Activated CD4-positive, alpha-beta T cell treated with anti-CD3 and anti-CD28 coated beads for 4 hours (primary cell): ENCODE data around the gene NPIPA5.
"Not testable (repeated sequence)": the region's sequence is repeated elsewhere in the genome, so short reads cannot be mapped to it uniquely, and the experiment has no call there.

ENCODE experiments used
- DNase-seq, 2 donors: peaks; one replicate each; pipeline ENCODE4 v3.0.0-alpha.2; 2020

The NPIPA5 gene

DNA sequence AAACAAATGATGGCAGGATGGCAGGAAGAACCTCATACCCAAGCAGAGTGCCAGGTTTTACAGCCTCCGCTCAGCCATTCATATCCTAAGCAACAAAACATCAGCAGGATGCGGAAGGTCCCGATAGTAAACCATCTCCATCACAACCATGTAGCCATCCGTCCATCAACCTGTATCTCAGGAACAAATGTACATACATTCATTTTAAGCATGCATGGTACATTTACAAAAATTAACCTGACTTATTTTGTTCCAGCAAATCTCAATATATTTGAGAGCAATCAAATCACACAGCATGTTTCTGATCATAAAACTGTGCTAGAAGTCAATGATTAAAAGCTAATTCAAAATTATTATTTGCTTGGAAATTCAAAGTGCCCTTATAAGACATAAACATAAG lies at the start of gene NPIPA5:
Gene NPIPA5, minus strand, starts transcription at position 101 of the 400 bp plus-strand sequence. Its CDS starts 0 bp downstream, at position 101.
- not testable (repeated sequence) for DNase-seq

DNA sequence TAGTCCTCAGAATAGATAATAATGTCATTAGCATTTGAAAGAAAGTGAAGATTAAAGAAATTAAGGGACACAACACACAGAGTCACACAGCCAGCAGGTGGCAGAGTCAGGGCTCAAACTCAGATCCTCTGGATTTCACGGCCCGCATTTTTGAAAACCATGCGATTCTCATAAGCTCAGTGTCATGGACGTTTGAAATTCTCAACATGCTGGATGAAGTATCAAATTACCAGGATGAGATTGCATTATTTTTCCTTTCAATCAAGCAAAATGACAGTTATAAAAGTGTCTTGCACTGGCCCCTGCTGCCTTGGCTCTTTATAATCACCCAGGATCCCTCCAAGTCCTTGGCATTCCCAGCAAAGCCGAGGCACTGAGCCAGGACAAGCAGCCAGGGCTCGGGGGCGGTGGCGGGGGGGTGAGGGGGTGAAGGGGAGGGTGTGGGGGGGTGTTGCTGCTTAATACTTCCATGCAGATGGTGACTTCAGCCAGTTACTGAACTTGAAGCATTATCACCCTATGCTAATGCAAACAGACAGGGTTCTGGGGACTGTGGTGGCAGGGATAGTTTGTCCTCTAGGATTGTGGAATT lies 49.6 kb upstream of the NPIPA5 start:
- peak; percentile 60 to 62 for DNase-seq

DNA sequence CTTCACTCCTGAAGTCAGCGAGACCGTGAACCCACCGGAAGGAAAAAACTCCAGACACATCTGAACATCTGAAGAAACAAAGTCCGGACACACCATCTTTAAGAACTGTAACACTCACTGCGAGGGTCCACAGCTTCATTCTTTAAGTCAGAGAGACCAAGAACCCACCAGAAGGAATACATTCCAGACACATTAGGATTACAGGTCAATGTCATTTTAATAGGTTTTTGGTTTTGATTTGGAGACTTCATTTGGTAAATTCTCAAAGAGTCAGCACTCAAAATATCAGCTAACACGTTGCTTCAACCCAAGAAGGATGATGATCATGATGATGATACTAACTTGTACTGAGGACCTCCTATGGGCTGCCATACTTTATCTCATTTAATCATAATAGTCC lies 48.7 kb upstream of the NPIPA5 start:
- DNase-seq, result no peak

DNA sequence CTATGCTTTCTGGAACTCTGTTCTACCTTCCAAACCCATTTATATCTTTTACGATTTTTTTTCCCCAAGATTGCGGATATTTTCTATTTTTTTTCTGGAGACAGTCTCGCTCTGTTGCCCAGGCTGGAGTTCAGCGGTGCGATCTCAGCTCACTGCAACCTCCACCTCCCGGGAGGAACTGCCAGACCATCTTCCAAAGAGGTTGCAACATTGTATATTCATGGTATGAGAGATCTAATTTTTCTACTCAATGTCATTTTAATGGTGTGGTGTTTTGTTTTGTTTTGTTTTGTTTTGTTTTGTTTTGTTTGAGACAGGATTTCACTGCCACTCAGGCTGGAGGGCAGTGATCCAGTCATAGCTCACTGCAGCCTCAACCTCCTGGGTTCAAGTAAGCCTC lies 47.8 kb upstream of the NPIPA5 start:
- no peak for DNase-seq

DNA sequence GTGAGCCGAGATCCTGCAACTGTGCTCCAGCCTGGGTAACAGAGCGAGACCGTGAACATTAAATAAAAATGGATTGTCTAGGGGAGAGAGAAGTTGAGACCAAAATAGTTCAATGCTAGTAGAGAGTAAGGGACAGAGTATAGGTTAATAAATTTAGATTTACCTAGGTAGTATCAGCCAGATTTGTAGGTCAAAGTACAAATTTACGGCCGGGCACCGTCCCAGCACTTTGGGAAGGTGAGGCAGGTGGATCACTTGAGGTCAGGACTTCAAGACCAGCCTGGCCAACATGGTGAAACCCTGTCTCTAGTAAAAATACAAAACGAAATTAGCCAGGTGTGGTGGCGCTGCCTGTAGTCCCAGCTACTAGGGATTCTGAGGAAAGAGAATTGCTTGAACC lies 44.1 kb upstream of the NPIPA5 start:
- DNase-seq, result no peak

DNA sequence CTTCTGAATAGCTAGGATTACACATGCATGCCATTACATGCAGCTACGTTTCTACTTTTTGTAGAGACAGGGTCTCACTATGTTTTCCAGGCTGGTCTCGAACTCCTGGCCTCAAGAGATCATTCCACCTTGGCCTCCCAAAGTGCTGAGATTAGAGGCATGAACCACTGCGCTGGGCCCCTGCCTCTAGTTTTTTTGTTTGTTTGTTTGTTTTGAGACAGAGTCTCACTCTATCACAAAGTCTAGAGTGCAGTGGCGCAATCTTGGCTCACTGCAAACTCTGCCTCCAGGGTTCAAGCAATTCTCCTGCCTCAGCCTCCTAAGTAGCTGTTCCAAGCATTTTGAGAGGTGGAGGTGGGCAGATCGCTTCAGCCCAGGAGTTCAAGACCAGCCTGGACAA lies 43.6 kb upstream of the NPIPA5 start:
- DNase-seq, result not testable (repeated sequence)

DNA sequence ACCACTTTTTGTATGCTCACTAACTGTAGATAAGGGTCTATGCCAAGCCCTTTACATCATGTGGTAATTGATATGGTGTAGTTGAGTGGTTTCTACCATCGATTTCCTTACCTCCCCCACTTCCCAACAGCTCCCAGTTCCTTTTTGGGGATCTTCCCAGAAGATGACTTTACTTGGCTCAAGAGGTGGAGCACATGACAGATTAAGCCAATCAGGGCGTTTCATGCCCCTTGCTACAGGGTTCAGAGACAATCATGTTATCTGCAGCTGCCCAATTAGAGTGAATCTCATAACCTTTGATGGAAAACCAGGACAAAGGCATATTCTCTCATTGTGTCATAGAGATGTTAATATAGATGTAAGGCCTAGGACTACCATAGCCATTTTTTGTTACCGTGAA lies 40.1 kb upstream of the NPIPA5 start:
- no peak for DNase-seq

DNA sequence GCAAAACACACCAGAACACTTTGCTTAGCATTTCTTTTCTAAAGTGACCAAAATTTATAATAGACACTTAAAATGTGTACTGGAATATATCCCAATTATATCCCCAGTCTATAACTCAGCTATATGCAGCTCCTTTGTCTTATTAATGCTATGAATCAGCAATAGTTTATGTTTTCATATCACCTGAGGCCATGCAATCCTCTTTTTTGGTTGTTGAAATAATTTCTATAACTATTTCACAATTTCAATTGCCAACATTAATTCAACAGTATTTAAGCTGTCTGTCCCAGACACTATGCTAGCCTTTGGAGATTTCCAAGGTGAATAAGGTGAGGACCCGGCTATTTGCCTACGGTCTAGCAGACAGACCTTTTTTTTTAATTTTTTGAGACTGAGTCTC lies 39.1 kb upstream of the NPIPA5 start:
- no peak for DNase-seq

DNA sequence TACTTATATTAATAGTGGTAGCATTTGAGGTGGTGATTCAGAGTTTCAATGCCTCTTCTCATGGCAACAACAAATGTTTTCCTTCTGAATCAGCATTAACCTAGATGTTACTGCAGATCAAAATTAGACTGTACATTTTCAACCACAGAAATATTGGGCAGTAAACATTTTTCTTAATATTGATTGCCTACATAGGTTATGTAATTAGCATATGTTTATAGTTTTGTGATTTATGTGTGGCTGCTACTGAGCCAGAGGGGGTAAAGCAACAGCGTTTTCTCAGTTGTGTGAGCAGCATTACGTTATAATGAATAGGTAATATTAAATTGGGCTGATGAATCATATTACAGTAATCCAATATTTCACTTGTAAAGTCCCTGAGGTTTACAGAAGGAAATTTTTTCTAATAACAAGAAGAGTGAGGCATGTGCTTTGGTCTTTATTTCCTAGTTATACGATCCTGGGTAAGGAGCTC lies 37.5 kb upstream of the NPIPA5 start:
- DNase-seq, result no peak

DNA sequence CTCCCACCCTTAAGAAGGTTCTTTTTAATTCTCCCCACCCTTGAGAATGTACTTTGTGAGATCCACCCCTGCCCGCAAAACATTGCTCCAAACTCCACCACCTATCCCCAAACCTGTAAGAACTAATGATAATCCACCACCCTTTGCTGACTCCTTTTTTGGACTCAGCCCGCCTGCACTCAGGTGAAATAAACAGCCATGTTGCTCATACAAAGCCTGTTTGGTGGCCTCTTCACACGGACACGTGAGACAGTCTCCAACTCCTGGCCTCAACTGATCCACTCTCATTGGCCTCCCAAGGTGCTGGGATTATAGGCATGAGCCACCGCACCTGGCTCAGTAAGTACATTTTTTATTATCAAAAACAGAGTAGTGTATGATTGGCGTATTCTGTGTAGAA lies 31.4 kb upstream of the NPIPA5 start:
- not testable (repeated sequence) for DNase-seq

DNA sequence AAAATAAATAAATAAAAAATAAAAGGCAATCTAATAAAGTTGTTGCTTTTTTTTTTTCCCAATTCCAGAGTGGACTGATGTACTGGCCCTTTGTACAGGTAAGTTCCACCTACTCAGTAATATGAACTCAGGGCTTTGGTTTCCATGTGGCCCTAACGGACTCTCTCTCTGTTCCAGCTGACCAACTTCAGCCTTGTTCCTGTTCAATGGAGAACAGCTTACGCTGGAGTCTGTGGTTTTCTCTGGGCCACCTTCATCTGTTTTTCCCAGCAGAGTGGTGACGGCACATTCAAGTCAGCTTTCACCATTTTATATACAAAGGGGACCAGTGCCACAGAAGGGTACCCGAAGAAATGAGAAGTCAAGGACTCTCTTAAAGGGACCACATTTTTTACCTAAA lies 29.7 kb upstream of the NPIPA5 start:
- DNase-seq, result not testable (repeated sequence)

DNA sequence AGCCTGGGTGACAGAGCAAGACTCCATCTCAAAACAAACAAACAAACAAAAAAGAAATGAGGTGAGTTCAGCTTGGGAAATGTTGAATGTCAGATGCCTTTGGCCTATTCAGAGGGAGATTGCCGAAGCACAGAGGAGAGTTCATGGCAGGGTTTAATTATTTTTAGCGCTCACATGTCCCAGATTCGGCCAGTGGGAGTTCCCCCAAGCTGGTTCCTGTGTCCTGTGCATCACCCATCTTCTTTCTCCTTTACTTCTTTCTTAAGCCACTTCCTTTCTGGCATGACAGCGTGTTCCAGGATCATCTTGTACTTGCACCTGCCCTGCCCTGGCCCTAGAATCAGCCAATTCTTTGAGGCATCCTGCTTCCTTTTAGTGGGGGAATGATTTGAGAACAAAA lies 26.7 kb upstream of the NPIPA5 start:
- no peak for DNase-seq

DNA sequence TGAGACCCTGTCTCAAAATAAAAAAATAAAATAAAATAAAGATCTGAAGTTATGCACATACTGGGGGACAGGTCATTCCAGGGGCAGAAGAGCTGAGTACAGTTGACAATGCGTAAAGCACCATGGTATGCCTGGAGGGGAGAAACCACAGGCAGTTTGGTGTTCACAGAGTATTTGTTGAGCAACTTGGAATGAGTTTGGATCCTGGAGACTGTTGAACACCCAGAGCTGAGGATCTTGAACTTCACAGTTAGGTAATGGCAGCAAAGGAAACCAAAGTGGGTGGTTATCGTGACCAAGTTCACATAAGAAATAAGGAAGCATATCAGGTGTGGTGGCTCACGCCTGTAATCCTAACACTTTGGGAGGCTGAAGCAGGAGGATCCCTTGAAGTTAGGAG lies 26.0 kb upstream of the NPIPA5 start:
- DNase-seq, result not testable (repeated sequence)

DNA sequence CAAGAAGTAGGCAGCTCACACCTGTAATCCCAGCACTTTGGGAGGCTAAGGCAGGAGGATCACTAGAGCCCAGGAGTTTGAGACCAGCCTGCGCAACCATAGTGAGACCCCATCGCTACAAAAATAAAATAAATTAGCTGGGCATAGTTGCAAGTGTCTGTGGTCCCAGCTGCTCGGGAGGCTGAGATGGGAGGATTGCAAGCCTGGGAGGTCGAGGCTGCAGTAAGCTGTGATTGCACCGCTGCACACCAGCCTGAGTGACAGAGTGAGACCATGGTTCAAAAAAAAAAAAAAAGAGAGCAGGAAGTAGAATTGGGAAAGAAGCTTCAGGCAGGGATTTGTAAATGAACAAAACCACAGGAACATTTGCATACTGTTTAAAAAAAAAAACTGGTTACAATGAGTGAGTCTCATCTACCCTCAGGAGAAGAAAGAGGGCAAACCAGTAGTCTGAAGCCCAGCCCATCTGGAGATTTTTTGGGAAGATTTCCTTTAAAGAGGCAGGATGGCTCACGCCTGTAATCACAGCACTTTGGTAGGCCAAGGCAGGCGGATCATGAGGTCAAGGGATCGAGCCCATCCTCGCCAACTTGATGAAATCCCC lies 25.4 kb upstream of the NPIPA5 start:
- DNase-seq, result no peak

DNA sequence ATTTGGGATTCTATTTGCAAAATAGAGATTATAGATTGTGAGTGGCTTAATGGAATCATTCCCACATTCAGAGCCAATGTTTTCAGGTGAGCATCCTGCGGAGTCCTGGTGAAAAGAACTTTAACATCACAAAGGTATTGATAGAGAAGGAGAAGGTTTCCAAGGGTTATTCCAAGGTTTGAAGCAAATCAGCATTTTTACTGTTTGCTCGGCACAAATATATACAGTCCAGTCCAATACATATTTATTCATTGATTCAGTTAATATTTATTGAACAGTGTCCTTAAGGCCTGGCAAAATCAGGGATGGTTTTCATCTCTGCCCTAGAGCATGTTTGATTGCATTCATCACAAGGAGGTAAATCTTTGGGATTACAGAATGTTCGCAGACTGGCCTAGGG lies 23.9 kb upstream of the NPIPA5 start:
- DNase-seq, result no peak

DNA sequence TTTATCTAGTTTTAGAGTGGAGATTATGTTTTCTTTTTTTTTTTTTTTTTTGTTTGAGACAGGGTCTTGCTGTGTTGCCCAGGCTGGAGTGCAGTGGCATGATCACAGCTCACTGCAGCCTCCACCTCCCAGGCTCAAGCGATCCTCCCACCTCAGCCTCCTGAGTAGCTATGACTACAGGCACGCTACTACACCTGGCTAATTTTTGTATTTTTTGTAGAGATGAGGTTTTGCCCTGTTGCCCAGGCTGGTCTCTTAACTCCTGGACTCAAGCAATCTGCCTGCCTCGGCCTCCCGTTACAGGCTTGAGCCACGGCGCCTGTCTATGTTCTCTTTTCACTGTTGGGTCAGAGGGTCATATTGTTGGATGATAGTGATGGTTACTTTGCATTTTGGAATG lies 22.2 kb upstream of the NPIPA5 start:
- not testable (repeated sequence) for DNase-seq

DNA sequence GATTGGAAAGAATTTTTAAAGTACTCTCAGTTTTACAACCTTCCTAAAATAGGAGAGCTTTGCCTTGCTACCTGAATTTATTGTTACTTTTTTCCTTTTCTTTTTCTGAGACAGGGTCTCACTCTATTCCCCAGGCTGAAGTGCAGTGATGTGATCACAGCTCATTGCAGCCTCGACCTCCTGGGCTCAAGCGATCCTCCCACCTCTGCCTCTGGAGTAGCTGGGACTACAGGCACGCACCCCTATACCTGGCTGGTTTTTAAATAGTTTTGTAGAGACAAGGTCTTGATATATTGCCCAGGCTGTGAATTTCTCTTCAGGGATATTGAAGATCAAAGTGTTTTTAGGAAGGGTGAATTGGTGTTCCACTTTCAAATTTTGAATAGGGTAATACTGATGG lies 21.2 kb upstream of the NPIPA5 start:
- no peak for DNase-seq

DNA sequence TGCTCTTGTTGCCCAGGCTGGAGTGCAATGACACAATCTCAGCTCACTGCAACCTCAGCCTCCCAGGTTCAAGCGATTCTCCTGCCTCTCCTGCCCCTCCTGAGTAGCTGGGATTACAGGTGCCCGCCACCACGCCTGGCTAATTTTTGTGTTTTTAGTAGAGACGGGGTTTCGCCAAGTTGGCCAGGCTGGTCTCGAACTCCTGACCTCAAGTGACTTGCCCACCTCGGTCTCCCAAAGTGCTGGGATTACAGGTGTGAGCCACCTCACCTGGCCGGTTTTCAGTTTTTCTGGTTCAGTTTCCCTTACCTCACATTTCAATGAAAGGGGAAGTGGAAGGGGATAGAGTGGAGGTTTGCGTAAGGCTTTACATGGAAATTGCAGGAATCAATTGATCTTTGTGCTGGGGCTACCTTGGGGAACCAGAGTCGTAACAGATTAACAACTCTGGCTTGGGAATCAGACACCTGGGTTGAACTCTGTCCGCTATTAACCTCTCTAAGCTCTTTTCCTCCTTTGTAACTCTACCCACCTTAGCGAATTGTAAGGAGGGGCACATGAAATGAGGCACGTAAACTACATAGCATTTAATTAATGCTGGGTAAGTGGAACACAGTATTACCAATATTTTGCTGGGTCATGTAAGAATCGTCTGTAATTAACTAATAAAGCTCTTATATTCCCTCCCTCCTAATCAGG lies 20.7 kb upstream of the NPIPA5 start:
- DNase-seq, result no peak

DNA sequence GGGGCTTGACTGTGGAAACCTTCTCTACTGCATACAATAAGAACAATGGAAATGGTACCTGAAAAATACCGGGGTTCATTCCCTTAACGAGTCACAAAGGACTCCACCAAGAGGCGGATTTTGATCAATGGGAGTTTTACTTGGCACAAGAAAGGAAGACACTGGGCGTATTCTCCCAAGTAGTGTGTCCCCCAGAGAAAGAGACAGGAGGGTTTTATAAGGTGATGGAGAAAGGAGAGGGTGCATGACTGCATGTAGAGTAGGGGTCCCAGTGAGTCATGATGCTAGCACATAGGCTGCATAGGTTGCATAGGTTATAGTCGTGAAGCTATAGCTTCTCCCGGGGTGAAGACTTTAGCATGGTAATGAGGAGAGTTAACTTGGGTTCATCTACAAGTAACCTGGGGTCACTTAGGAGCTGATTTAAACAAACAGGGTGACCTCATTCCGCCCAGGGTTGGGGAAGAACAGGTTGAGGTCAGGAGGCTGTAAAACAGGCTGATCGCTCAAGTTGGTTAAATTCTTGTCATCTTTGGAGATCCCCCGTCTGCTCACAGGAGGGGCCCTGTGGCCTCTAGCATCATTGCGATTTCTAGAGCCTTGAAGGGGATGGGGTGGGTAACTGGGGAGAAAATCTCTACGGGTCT lies 19.0 kb upstream of the NPIPA5 start:
- no peak for DNase-seq

DNA sequence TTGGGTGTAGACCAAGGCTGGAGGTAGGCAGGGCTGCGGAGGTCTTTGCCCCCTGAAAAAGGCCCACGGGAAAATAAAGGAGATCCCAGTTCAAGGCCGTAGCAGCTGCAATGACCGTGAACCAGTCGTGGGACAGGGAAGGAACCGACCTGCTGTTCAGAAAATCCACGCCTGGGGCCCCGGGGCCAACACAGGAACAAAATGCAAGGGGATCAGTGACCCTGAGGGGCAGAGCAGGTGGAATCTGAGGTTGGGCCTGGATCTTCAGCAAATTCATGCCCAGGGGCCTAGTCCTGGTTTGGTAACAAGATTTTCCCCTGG lies 18.4 kb upstream of the NPIPA5 start:
- DNase-seq, result not testable (repeated sequence)

DNA sequence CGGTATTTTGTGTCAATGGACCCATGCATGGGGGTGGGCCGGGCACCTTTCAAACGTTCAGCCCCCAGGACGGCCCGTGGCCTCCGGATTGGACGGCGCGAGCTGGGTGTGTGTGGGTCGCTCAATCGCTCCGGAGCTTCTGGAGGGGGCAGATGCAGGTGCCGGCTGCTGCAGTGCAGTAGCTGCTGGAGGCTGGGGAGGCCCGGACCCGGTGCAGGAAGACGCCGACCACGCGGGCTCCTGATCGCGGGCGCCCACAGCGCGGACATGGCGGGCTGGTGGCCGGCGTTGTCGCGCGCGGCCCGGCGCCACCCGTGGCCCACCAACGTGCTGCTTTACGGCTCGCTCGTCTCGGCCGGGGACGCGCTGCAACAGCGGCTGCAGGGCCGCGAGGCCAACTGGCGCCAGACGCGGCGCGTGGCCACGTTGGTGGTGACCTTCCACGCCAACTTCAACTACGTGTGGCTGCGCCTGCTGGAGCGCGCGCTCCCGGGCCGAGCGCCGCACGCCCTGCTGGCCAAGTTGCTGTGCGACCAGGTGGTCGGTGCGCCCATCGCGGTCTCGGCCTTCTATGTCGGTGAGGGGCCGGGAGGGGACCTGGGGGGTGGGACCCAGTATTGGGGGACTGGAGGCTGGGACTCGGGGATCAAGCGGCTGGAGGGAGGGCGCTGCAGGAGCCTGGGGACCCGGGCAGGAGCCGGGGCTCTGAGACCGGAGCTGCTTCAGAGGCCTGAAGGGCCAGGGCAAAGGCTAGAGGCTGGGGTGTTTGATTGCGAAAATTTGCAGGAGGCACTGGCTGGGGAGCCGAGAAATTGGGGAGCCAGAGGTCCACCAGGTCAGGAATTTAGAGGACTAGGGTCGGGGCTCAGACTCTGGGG lies 17.8 kb upstream of the NPIPA5 start, which contains the start of gene MPV17L:
Gene MPV17L, plus strand, starts transcription at position 124 of the 878 bp plus-strand sequence. Its CDS starts 144 bp downstream, at position 268.
- not testable (repeated sequence) for DNase-seq

DNA sequence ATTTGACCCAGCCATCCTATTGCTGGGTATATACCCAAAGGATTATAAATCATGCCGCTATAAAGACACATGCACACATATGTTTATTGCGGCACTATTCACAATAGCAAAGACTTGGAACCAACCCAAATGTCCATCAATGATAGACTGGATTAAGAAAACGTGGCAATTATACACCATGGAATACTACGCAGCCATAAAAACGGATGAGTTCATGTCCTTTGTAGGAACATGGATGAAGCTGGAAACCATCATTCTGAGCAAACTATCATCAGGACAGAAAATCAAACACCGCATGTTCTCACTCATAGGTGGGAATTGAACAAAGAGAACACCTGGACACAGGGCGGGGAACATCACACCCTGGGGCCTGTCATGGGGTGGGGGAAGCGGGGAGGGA lies 14.9 kb upstream of the NPIPA5 start:
- not testable (repeated sequence) for DNase-seq

DNA sequence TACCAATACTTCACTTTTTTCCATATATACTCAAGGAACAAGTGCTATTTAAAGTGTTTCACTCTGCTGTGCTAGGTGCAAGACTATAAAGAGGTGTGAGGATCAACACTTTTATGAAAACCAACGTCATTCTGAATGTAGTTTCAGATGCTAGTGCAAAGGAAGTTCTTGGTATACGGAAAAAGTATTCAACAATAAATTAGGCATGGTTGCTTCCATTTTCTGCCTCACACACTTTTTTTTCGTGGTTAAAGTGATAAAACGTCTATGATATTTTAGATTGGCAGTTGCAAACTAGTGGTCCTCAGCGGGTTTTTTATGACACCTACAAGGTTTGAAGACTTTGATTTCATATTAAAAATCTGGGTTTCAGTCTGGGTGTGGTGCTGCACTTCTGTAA lies 11.8 kb upstream of the NPIPA5 start:
- DNase-seq, result not testable (repeated sequence)
